ENCODE data around the gene ZMIZ2. TPM values are rescaled to one million over a fixed set of nuclear protein-coding genes. Genes with fewer than 3 reads are reported as not detected.

Gene ZMIZ2
- total RNA-seq, 1 donor from 2014 or later: 11.8 TPM

GRCh38 chr7:44756904-44757303 is 8.3 kb downstream of the ZMIZ2 start:
- no peak for DNase-seq

- peak; percentile 34 for DNase-seq
These were observed 8.7 kb downstream of the ZMIZ2 start for GRCh38 chr7:44757311-44757710.

- no peak for DNase-seq
These were observed 9.1 kb downstream of the ZMIZ2 start for GRCh38 chr7:44757739-44758138.

- no peak for DNase-seq
These were observed 10.6 kb downstream of the ZMIZ2 start for GRCh38 chr7:44759246-44759645.

GRCh38 chr7:44760034-44760580 is 11.5 kb downstream of the ZMIZ2 start:
- no peak for DNase-seq

GRCh38 chr7:44761207-44762161 is 12.8 kb downstream of the ZMIZ2 start:
- no peak for DNase-seq

- no peak for DNase-seq
These were observed 13.7 kb downstream of the ZMIZ2 start for GRCh38 chr7:44762300-44762699.

GRCh38 chr7:44762726-44763522 is 14.3 kb downstream of the ZMIZ2 start:
- no peak for DNase-seq

- no peak for DNase-seq
These were observed 15.4 kb downstream of the ZMIZ2 start for GRCh38 chr7:44764081-44764480.

- DNase-seq: no peak
These were observed 16.3 kb downstream of the ZMIZ2 start for GRCh38 chr7:44764665-44765578.

- no peak for DNase-seq
These were observed 17.1 kb downstream of the ZMIZ2 start for GRCh38 chr7:44765579-44766415.

GRCh38 chr7:44766416-44766801 is 17.8 kb downstream of the ZMIZ2 start:
- no peak for DNase-seq

GRCh38 chr7:44767134-44767911 is 18.7 kb downstream of the ZMIZ2 start:
- DNase-seq: no peak

GRCh38 chr7:44767912-44768627 is 19.4 kb downstream of the ZMIZ2 start:
- DNase-seq: peak; percentile 87

- no peak for DNase-seq
These were observed 20.2 kb downstream of the ZMIZ2 start for GRCh38 chr7:44768628-44769371.

GRCh38 chr7:44769376-44769775 is 20.7 kb downstream of the ZMIZ2 start:
- no peak for DNase-seq

- DNase-seq: no peak
These were observed 21.2 kb downstream of the ZMIZ2 start for GRCh38 chr7:44769776-44770294.

- DNase-seq: no peak
These were observed 22.7 kb downstream of the ZMIZ2 start for GRCh38 chr7:44771358-44771757.
